ENCODE data around the gene TUFT1. TPM values are rescaled to one million over a fixed set of nuclear protein-coding genes. Genes with fewer than 3 reads are reported as not detected.

TUFT1 gene
- total and polyA plus RNA-seq, 10 of the 15 experiments (the other 5 are each of a cell fraction or from before 2014, with no cell fraction given), result 0.08 to 4.3 (median 3.2) TPM

DNA sequence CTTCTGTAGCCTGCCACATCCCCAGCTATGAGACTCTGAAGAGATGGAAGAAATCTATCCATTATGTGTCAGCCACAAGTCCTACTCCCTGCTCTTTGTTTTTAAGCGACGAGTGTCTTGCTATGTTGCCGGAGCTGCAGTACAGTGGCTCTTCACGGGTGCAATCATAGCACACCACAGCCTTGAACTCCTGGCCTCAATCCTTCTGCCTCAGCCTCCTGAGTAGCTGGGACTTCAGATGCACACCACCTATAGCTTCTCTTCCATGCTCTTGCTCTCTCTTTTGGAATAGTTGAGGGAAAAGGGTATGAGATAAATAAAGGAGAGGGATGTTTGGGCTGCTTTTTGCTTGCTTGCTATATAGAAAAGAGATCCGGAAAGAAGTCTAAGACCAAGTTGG lies 1.6 kb downstream of the TUFT1 start:
- intact Hi-C loops (cut with micrococcal nuclease; ENCODE audit: unreplicated experiment), result no loop called here
- ChIA-PET RAD21 (ENCODE audit: unreplicated experiment) (no interaction called here), SMC1A (ENCODE audit: uncharacterized antibody, unreplicated experiment) (interaction anchor here (0.6 to 1.5 kb wide), 2 partner anchors 44 to 77 kb away, joined by 3 to 4 read pairs; no protein-coding TSS in a partner anchor), CTCF (interaction anchor here (0.6 to 0.7 kb wide), 2 partner anchors 142 to 230 kb away, joined by 3 to 7 read pairs; partner anchors contain the start of gene PSMB4), POLR2A (interaction anchor here (0.6 kb wide), 1 partner anchor 11 kb away, joined by 3 read pairs; no protein-coding TSS in a partner anchor)
- 83% methylated on average over 5 of the region's 5 CpGs for WGBS (ENCODE audit: insufficient coverage, insufficient replicate concordance, low lambda C conversion rate, missing lambda C conversion rate)
- no peak for FAIRE-seq
- H3K4me3 ChIP-seq, result no peak overlapping the region
- H3K4me2 ChIP-seq (ENCODE audit: control insufficient read depth, insufficient read depth), result no peak overlapping the region
- in situ Hi-C loops (cut with MboI), result no loop called here
- no peak overlapping the region for H2AFZ ChIP-seq (ENCODE audit: control insufficient read depth, low read depth, low read length)
- no peaks in the 10 kb centered on the region for H3K9me3 ChIP-seq (replicated peaks; ENCODE audit: control insufficient read depth, insufficient read depth, low read length)
- H3K79me2 ChIP-seq (ENCODE audit: control insufficient read depth, insufficient read depth, low read length), result no peaks in the 10 kb centered on the region
- peaks cover 4 to 5% of the 10 kb centered on the region in 2 experiments for H3K27me3 ChIP-seq (replicated peaks in 1 of 2; ENCODE audit: control insufficient read depth in 2 of 2, insufficient read depth in 2 of 2, low read length in 1 of 2)
- BruUV-seq (replicated peaks), result no TSS peak
- no peak for DNase-seq (ENCODE audit: low read depth, low spot score)
- H3K36me3 ChIP-seq (ENCODE audit: control insufficient read depth in 2 of 2, insufficient read depth in 2 of 2, low read length in 1 of 2), result no peaks in the 10 kb centered on the region
- no peak for ATAC-seq
- H3K27ac ChIP-seq (ENCODE audit: control insufficient read depth, insufficient read depth), result no peak overlapping the region
- TF ChIP-seq RELA (IDR thresholded peaks at IDR 0.05; ENCODE audit: borderline replicate concordance, partially characterized antibody), result no peak
- TF ChIP-seq WRNIP1 (IDR thresholded peaks at IDR 0.05; ENCODE audit: borderline replicate concordance, low read depth, low read length), result no peak
- no peak for TF ChIP-seq IRF4 (IDR thresholded peaks at IDR 0.05; ENCODE audit: low read depth, low read length)
- no peak for TF ChIP-seq NRF1 (conservative IDR thresholded peaks at IDR 0.05; ENCODE audit: low read depth, low read length)
- no peak for TF ChIP-seq SMC3 (IDR thresholded peaks at IDR 0.05; ENCODE audit: borderline replicate concordance, low read length)
- TF ChIP-seq, protein P1, sequence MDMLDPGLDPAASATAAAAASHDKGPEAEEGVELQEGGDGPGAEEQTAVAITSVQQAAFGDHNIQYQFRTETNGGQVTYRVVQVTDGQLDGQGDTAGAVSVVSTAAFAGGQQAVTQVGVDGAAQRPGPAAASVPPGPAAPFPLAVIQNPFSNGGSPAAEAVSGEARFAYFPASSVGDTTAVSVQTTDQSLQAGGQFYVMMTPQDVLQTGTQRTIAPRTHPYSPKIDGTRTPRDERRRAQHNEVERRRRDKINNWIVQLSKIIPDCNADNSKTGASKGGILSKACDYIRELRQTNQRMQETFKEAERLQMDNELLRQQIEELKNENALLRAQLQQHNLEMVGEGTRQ (IDR thresholded peaks at IDR 0.05; ENCODE audit: borderline replicate concordance, low read depth, low read length), result no peak
- no peak for TF ChIP-seq ATF7 (IDR thresholded peaks at IDR 0.05; ENCODE audit: low read depth)
- no peak for TF ChIP-seq ZNF24 (IDR thresholded peaks at IDR 0.05)
- TF ChIP-seq RAD51 (IDR thresholded peaks at IDR 0.05), result no peak
- TF ChIP-seq ESRRA (IDR thresholded peaks at IDR 0.05; ENCODE audit: low read length), result no peak
- TF ChIP-seq, protein P2, sequence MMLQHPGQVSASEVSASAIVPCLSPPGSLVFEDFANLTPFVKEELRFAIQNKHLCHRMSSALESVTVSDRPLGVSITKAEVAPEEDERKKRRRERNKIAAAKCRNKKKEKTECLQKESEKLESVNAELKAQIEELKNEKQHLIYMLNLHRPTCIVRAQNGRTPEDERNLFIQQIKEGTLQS (IDR thresholded peaks at IDR 0.05; ENCODE audit: borderline replicate concordance, extremely low read depth, low read depth, low read length), result no peak
- TF ChIP-seq, protein P3, sequence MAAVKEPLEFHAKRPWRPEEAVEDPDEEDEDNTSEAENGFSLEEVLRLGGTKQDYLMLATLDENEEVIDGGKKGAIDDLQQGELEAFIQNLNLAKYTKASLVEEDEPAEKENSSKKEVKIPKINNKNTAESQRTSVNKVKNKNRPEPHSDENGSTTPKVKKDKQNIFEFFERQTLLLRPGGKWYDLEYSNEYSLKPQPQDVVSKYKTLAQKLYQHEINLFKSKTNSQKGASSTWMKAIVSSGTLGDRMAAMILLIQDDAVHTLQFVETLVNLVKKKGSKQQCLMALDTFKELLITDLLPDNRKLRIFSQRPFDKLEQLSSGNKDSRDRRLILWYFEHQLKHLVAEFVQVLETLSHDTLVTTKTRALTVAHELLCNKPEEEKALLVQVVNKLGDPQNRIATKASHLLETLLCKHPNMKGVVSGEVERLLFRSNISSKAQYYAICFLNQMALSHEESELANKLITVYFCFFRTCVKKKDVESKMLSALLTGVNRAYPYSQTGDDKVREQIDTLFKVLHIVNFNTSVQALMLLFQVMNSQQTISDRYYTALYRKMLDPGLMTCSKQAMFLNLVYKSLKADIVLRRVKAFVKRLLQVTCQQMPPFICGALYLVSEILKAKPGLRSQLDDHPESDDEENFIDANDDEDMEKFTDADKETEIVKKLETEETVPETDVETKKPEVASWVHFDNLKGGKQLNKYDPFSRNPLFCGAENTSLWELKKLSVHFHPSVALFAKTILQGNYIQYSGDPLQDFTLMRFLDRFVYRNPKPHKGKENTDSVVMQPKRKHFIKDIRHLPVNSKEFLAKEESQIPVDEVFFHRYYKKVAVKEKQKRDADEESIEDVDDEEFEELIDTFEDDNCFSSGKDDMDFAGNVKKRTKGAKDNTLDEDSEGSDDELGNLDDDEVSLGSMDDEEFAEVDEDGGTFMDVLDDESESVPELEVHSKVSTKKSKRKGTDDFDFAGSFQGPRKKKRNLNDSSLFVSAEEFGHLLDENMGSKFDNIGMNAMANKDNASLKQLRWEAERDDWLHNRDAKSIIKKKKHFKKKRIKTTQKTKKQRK (IDR thresholded peaks at IDR 0.05; ENCODE audit: low read depth, low read length), result no peak
- no peak for TF ChIP-seq FOXK2 (IDR thresholded peaks at IDR 0.05)
- no peak for TF ChIP-seq ASH2L (IDR thresholded peaks at IDR 0.05; ENCODE audit: borderline replicate concordance, low read depth)
- TF ChIP-seq STAT1 (conservative IDR thresholded peaks at IDR 0.05), result no peak
- H3K9ac ChIP-seq (ENCODE audit: control insufficient read depth, insufficient read depth, low read length), result no peak overlapping the region
- H4K20me1 ChIP-seq (ENCODE audit: control insufficient read depth, insufficient read depth), result no peaks in the 10 kb centered on the region
- peaks cover 13% of the 10 kb centered on the region for H3K4me1 ChIP-seq (ENCODE audit: control insufficient read depth, insufficient read depth, low read length)

Data from GM12878 (cell line).